HG02885 (cell line): ENCODE data around the gene REEP6.
"Not testable (repeated sequence)": the region's sequence is repeated elsewhere in the genome, so short reads cannot be mapped to it uniquely, and the experiment has no call there.

ENCODE experiments used
- ATAC-seq: cut with Tn5 transposase; IDR thresholded peaks from one replicate; pipeline ENCODE4 v1.9.1; 2021; ENCODE audit warnings: mild to moderate bottlenecking; ENCODE audit not compliant: unreplicated experiment, poor library complexity

The REEP6 gene

GRCh38 chr19:1539749-1540148 is 48.8 kb downstream of the REEP6 start:
- ATAC-seq = not testable (repeated sequence)

- ATAC-seq = no peak
Observed at GRCh38 chr19:1540365-1540925, 49.5 kb downstream of the REEP6 start.
